Measurements from ENCODE around the gene TSC22D2. TPM values are rescaled to one million over a fixed set of nuclear protein-coding genes. Genes with fewer than 3 reads are reported as not detected.

Gene TSC22D2
- total RNA-seq, 3 donors from 2014 or later = 21.8 to 35.5 (median 31.3) TPM

DNA sequence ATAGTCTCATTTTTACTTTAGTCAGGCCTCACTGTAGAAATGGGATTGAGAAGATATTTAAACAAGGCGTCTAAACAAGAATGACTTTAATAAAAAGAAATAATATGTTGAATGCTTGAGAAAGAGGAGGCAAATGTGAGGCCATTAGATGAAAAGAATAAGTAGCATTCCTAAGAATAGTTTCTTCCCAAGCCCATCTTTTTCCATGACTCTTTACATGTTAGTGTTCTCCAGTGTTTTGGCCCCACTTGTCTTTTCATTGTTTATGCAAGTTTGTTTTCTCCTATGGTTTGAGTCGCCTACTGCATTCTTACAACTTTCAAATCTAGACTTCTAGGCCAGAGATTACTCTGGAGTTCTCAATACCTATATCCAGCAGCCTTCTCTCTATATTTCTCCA, 39.0 kb downstream of the TSC22D2 start:
- intact Hi-C loops (cut with DNase I, micrococcal nuclease) = no loop called here
- Histone ChIP-seq H3K36me3 (ENCODE audit: low read depth) (no peaks in the 10 kb centered on the region), H3K4me1 (ENCODE audit: low read depth) (no peaks in the 10 kb centered on the region), H3K9me3 (no peaks in the 10 kb centered on the region), H3K4me3 (no peak overlapping the region)
- ATAC-seq (no peak), DNase-seq (no peak)
- TF ChIP-seq, protein P1, sequence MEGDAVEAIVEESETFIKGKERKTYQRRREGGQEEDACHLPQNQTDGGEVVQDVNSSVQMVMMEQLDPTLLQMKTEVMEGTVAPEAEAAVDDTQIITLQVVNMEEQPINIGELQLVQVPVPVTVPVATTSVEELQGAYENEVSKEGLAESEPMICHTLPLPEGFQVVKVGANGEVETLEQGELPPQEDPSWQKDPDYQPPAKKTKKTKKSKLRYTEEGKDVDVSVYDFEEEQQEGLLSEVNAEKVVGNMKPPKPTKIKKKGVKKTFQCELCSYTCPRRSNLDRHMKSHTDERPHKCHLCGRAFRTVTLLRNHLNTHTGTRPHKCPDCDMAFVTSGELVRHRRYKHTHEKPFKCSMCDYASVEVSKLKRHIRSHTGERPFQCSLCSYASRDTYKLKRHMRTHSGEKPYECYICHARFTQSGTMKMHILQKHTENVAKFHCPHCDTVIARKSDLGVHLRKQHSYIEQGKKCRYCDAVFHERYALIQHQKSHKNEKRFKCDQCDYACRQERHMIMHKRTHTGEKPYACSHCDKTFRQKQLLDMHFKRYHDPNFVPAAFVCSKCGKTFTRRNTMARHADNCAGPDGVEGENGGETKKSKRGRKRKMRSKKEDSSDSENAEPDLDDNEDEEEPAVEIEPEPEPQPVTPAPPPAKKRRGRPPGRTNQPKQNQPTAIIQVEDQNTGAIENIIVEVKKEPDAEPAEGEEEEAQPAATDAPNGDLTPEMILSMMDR (IDR thresholded peaks at IDR 0.05) = no peak

DNA sequence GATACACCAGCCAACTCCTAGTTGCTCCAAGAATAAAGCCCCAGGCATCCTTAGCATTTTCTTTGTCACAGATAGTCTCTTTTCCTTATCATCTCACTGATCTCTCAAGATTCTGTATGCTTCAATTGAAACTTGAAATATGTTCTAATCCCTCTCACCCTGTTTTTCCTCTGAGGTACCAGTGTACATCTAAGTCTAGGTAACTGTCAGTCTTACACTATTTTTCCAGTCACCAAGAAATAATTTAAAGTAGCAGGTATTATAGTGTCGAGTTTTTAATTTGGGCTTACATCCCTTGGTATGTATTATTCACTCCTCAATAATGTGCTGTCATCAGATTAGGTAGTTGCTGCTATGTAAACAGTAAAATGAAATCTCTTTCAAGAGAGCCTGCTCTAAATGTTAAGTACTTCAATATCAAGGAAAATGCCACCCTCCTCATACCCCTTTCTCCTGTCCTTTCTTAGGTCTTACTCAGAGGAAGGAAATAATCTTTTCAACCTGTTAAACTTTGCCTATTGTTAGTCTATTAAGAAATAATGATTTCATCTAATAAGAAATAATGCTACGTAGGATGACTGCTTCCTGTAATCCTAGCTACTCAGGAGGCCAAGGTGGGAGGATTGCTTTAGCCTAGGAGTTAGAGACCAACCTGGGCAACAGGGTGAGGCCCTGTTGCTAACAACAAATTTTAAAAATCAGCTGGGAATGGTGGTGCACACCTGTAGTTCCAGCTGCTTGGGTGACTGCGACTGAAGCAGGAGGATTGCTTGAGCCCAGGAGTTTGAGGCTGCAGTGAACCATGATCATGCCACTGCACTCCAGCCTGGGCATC, 39.8 kb downstream of the TSC22D2 start:
- H3K4me1 ChIP-seq (ENCODE audit: low read depth) = no peaks in the 10 kb centered on the region
- intact Hi-C loops (cut with DNase I, micrococcal nuclease) = no loop called here
- TF ChIP-seq, protein P1 (IDR thresholded peaks at IDR 0.05) = no peak
- no peaks in the 10 kb centered on the region for H3K36me3 ChIP-seq (ENCODE audit: low read depth)
- no peaks in the 10 kb centered on the region for H3K9me3 ChIP-seq
- no peak for ATAC-seq
- DNase-seq = no peak
- no peak overlapping the region for H3K4me3 ChIP-seq

DNA sequence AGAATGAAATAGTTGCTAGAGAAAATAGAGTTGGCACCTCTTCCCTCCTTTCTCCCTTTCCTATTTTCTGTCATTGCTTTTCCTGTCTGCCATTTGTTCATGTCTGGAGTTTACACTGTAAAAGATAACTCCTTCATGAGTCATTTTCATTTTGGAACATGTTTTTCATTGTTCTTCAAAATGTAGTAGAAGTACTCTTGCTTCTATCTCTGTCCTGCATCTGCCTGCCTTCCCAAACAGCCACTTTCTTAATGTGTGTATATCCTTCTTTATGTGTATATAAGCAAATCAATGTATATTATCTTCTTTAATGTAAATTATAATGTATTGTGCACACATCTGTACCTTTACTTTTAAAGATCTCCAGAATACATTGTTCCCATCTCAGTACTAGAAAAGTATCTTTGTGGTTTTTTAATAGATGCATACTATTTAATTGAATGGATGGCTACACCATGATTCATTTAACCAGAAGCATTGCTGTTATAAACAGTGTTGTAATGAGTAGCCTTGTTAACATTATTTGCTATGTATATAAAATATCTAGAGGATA, 41.1 kb downstream of the TSC22D2 start:
- intact Hi-C loops (cut with DNase I, micrococcal nuclease) = no loop called here
- Histone ChIP-seq H3K4me3 (no peak overlapping the region), H3K4me1 (ENCODE audit: low read depth) (peaks cover 3% of the 10 kb centered on the region), H3K36me3 (ENCODE audit: low read depth) (no peaks in the 10 kb centered on the region), H3K9me3 (no peaks in the 10 kb centered on the region)
- ATAC-seq (no peak), DNase-seq (no peak)
- TF ChIP-seq, protein P1 (IDR thresholded peaks at IDR 0.05) = no peak

DNA sequence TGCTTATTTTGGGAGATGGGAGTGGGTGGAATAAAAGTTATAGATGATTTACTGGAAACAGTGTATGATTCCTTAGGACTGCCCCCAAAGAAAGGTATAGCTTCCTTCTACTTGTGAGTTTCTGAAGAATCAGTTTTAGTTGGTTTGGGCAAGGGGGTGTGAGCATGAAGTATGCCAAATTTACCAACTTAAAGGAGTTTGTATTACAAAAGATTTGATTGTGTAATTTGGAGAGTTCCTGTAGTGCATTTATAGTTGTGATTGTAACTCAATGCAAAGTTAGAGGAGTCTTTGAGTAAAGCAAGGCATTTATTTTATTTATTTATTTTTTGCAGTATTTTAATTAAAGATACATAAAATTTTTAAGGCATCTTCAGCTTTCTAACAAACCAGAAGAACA, 42.8 kb downstream of the TSC22D2 start:
- intact Hi-C loops (cut with DNase I, micrococcal nuclease) = no loop called here
- H3K4me1 ChIP-seq (ENCODE audit: low read depth) = peaks cover 6% of the 10 kb centered on the region
- no peaks in the 10 kb centered on the region for H3K36me3 ChIP-seq (ENCODE audit: low read depth)
- DNase-seq (no peak), ATAC-seq (no peak)
- TF ChIP-seq, protein P1 (IDR thresholded peaks at IDR 0.05) = no peak
- no peaks in the 10 kb centered on the region for H3K9me3 ChIP-seq
- H3K4me3 ChIP-seq = no peak overlapping the region

DNA sequence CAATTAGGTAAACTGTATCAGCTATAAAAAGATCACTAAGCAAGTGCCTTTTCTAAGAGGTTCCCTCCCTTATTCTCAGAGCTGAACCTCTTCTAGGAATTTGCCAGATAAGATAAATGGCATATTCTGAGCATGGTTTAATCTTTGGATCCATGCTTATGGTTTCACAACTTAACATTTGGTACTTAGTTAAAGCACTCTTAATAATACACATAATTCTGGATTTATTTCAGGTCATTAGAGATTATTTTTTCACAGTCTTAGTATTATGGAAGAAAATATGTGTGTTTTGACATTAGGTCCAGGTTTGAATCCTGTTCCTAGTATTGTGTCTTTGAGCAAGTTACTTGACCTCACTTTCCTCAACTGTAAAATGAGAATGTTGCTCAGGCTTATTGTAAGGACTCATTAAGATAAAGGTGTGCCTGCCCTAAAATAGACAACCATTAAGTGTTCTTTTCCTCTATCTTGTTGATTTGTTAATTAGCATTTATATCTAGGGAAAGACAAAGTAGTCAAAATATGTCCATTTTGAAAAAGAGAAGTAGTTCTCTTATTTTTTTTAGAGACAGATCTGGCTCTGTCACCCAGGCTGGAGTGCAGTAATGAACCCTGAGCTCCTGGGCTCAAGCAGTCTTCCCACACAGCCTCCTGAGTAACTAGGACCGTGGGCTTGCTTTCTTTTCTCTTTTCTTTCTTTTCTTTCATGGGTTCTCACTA, 43.4 kb downstream of the TSC22D2 start:
- Histone ChIP-seq H3K9me3 (no peaks in the 10 kb centered on the region), H3K4me1 (ENCODE audit: low read depth) (peaks cover 6% of the 10 kb centered on the region), H3K36me3 (ENCODE audit: low read depth) (no peaks in the 10 kb centered on the region), H3K4me3 (no peak overlapping the region)
- TF ChIP-seq, protein P1 (IDR thresholded peaks at IDR 0.05) = no peak
- intact Hi-C loops (cut with DNase I, micrococcal nuclease) = no loop called here
- no peak for ATAC-seq
- DNase-seq = no peak
